ENCODE data around the gene RPGR. TPM values are rescaled to one million over a fixed set of nuclear protein-coding genes. Genes with fewer than 3 reads are reported as not detected.

RPGR gene
- total RNA-seq, 1 donor from 2014 or later = 8.6 TPM

DNA sequence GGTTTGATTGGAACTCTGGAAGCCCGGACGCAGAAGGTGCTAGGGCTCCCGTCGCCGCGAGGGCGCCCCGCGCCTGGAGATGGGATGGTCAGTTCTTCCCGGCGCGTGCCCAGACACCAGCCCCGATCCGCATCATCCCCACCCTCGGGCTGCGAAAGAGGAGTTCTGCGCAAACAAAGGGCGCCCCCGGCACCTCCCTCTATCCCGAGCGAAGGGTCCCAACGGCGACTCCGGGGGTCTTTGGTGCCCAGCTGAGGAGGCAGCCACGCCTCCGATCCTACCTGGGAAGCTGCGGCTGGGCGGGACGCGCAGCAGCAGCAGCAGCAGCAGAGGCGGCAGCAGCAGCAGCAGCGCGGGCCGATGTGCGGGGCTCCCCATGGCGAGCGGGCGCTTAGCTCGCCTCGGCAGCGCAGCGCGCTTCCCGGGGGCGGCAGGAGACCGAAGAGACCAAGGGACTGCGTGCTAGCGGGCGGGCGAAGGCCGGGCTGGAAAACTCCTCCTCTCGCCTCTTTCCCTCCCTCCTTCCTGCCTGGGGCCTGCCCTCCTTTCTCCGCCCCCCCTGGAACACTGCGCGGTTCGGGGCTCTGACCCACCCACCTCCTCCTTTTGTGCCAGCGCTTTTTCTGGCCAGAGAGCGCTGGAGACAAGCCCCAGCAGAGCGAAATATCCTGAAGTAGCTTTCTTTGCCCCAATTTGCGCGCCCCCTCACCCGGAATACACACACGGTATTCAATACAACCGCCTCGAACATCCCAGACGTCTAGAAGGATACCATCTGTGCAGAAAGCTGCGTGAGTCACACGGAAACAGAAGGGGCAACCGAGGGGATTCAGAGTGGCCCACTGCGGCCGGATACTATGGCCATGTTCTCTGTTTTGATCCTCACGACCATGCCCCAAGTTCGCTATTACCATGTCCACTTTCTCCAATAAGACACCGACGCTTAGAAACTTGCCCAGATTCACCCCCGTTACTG, 106.6 kb downstream of the RPGR start, which contains the start of gene SRPX:
Gene SRPX (minus strand): TSS at position 457 of the 976 bp plus-strand sequence. CDS start 79 bp downstream, at position 378.
- intact Hi-C loops (cut with micrococcal nuclease) = no loop called here
- no peak for DNase-seq
- H3K27me3 Mint-ChIP-seq = peaks cover 38% of the 10 kb centered on the region

DNA sequence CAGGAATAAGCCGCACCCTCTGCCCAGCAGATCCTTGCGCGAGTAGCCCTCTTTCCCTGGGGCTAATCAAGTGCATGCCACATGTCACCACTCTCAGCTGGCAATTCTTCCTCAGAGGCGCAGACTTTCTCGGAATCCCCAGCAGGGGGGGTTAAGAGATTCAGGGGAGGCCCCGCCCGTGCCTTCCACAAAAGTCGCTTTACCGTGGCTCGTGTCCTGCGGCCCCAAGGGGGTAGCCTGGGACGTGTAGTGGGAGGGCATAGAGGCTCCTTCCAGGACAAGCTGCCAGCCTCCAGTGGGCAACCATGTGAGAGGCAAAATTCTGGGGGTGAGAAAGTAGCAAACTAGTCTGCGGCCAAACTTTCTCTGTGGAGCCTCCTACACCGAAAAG, 107.3 kb downstream of the RPGR start:
- Mint-ChIP-seq H3K4me3 (peak overlapping the region; percentile 57), H3K4me1 (peaks cover 7% of the 10 kb centered on the region), H3K27me3 (peaks cover 34% of the 10 kb centered on the region), H3K9me3 (no peaks in the 10 kb centered on the region), H3K27ac (no peak overlapping the region), H3K36me3 (ENCODE audit: low read depth) (no peaks in the 10 kb centered on the region)
- peak; percentile 61 for DNase-seq
- intact Hi-C loops (cut with micrococcal nuclease) = no loop called here

More for the DNA sequence above, 106.6 kb downstream of the RPGR start, which contains the start of gene SRPX:
- no peak within 1 kb of the TSS for H3K27ac Mint-ChIP-seq
- H3K4me1 Mint-ChIP-seq = peaks cover 7% of the 10 kb centered on the region
- H3K4me3 Mint-ChIP-seq = peak within 1 kb of the TSS; percentile 57
- no peaks in the 10 kb centered on the region for H3K36me3 Mint-ChIP-seq (ENCODE audit: low read depth)
- H3K9me3 Mint-ChIP-seq = no peaks in the 10 kb centered on the region

Other genes starting within 250 kb of the RPGR start
- not detected in 2 replicates for gene SRPX, start 106.6 kb downstream of the RPGR start, total RNA-seq
- not detected in 2 replicates for gene OTC, start 25.1 kb upstream of the RPGR start, total RNA-seq
- 0.19 TPM in 1 of 2 replicates, not detected in the other for gene TSPAN7, start 234.0 kb upstream of the RPGR start, total RNA-seq